Measurements from ENCODE around the gene SCAF1. TPM values are rescaled to one million over a fixed set of nuclear protein-coding genes. Genes with fewer than 3 reads are reported as not detected.

The SCAF1 gene
- total RNA-seq, 2 experiments from 2014 or later = 78.8 to 79.3 TPM

DNA sequence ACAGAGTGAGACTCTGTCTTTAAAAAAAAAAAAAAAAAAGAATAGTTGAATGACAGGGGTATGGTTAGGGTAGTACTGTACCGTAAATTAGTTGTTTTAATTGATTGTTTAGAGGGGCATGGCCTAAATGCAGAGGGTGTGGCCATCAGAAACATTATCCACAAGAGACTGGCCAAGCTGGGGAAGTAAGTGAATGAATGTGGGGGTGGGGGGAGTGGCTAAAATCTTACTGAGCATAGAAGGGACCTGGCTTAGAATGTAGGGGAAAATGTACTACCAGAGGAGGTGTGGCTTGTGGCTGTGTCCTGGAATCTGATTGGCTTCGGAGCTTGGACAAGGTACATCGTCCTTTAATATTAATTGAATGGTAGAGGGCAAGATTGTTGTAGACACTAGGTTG, 27.5 kb downstream of the SCAF1 start:
- no peak overlapping the region for H3K4me3 Mint-ChIP-seq
- peaks cover 22% of the 10 kb centered on the region for H3K4me1 Mint-ChIP-seq
- H3K27ac Mint-ChIP-seq = no peak overlapping the region
- H3K27me3 Mint-ChIP-seq = no peaks in the 10 kb centered on the region
- CTCF ChIA-PET = interaction anchor here (1.3 to 2.2 kb wide), 3 partner anchors 9 to 163 kb away, joined by 4 to 10 read pairs (median 5); no protein-coding TSS in a partner anchor
- no peak for DNase-seq
- H3K36me3 Mint-ChIP-seq = peaks cover 6% of the 10 kb centered on the region
- ATAC-seq = no peak
- no peaks in the 10 kb centered on the region for H3K9me3 Mint-ChIP-seq (ENCODE audit: low read depth)

DNA sequence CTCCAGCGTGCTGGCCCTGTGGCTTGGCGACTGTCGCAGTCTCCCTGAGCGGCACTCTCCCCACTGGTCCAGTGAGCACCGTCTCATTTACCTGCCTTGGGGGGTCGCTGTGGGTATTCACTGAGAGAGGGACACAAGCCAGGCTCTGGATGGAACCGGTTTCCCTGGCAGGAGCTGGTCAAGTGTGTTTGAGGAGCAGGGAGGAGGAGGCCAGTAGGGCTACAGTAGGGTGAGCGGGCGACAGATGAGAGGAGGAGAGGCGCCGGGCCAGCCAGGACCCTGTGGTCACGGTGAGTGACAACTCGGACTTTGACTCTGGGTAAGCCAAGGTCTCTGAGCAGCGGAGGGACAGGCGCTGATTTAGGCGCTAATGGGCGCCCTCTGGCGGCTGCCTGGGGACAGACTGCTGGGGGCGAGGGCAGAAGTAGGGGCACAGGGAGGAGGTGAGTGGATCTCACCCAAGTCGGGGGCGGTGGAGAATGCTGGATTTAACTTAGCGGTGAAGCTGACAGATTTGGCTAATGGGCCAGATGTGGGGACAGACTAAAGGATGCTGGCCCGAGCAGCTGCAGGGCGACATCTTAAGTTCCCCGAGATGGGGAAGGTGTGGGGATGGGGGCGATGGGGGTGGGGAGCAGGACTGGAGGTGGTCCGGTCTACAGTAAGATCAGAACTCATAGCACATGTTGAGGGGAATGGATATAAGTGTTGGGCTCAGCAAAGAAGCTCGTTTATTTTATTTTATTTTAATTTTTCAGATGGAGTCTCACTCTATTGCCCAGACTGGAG, 30.3 kb downstream of the SCAF1 start:
- Mint-ChIP-seq H3K27ac (peak overlapping the region; percentile 4), H3K36me3 (peaks cover 6% of the 10 kb centered on the region), H3K27me3 (no peaks in the 10 kb centered on the region), H3K9me3 (ENCODE audit: low read depth) (no peaks in the 10 kb centered on the region), H3K4me1 (peaks cover 17% of the 10 kb centered on the region), H3K4me3 (no peak overlapping the region)
- ATAC-seq (no peak), DNase-seq (peak; percentile 81)
- CTCF ChIA-PET = interaction anchor here (0.6 to 3.6 kb wide), 19 partner anchors 9 to 202 kb away, joined by 3 to 21 read pairs (median 4); partner anchors contain the start of genes NOSIP and RRAS

GRCh38 chr19:49676136-49676783, 34.3 kb downstream of the SCAF1 start:
- no peak for DNase-seq
- CTCF ChIA-PET = interaction anchor here (1.0 to 7.0 kb wide), 24 partner anchors 10 to 253 kb away, joined by 3 to 68 read pairs (median 4); partner anchors contain the start of genes AKT1S1, ATF5, BCL2L12 and FLT3LG
- peaks cover 3% of the 10 kb centered on the region for H3K36me3 Mint-ChIP-seq
- H3K4me3 Mint-ChIP-seq = peak overlapping the region; percentile 74
- H3K27ac Mint-ChIP-seq = peak overlapping the region; percentile 99
- peaks cover 37% of the 10 kb centered on the region for H3K4me1 Mint-ChIP-seq
- H3K27me3 Mint-ChIP-seq = no peaks in the 10 kb centered on the region
- peak; percentile 18 for ATAC-seq
- no peaks in the 10 kb centered on the region for H3K9me3 Mint-ChIP-seq (ENCODE audit: low read depth)

DNA sequence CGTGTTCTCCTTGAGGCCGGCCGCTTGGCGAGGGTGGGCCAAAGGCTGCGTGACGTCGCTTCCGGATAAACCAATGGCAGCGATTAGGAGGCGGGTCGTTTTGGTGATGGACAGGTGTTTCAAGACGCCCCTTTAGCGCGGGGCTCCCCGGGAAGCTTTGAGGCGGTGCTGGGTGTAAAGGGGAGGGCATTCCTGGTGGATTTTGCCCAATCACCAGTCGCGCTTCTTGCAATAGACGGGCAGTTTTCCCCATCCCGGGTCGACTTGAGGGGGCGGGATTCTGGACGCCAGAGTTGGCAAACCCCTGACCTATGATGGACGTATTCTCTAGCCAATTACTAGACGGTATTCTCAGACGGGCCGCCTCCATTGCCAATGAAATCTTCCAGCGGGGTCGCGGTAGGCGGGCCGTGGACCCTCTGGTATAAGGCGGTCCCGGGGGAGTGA, 34.8 kb downstream of the SCAF1 start:
- ATAC-seq (peak; percentile 79), DNase-seq (peak; percentile 100)
- H3K27me3 Mint-ChIP-seq = no peaks in the 10 kb centered on the region
- H3K9me3 Mint-ChIP-seq (ENCODE audit: low read depth) = no peaks in the 10 kb centered on the region
- H3K36me3 Mint-ChIP-seq = peaks cover 3% of the 10 kb centered on the region
- peak overlapping the region; percentile 99 for H3K27ac Mint-ChIP-seq
- peaks cover 39% of the 10 kb centered on the region for H3K4me1 Mint-ChIP-seq
- peak overlapping the region; percentile 74 for H3K4me3 Mint-ChIP-seq
- CTCF ChIA-PET = interaction anchor here (0.7 to 7.0 kb wide), 26 partner anchors 11 to 252 kb away, joined by 3 to 68 read pairs (median 4); partner anchors contain the start of genes AKT1S1, ATF5, BCL2L12 and FLT3LG

GRCh38 chr19:49677231-49677900, 35.4 kb downstream of the SCAF1 start, which contains the start of gene PRMT1:
TSS of gene PRMT1 (plus strand) at chr19:49677271. CDS start at chr19:49677281, 10 bp downstream.
- Mint-ChIP-seq H3K4me1 (peaks cover 39% of the 10 kb centered on the region), H3K27ac (peak within 1 kb of the TSS; percentile 99), H3K4me3 (peak within 1 kb of the TSS; percentile 74), H3K9me3 (ENCODE audit: low read depth) (no peaks in the 10 kb centered on the region), H3K27me3 (no peaks in the 10 kb centered on the region), H3K36me3 (peaks cover 8% of the 10 kb centered on the region)
- ATAC-seq = peak; percentile 1
- CTCF ChIA-PET = interaction anchor here (0.6 to 7.0 kb wide), 28 partner anchors 11 to 204 kb away, joined by 3 to 68 read pairs (median 5); partner anchors contain the start of genes AKT1S1, BCL2L12, FLT3LG and IRF3
- DNase-seq = peak; percentile 69

- H3K9me3 Mint-ChIP-seq (ENCODE audit: low read depth) = no peaks in the 10 kb centered on the region
- CTCF ChIA-PET = interaction anchor here (0.6 to 7.0 kb wide), 34 partner anchors 8 to 205 kb away, joined by 3 to 68 read pairs (median 4); partner anchors contain the start of genes BCL2L12, FLT3LG, IRF3 and NOSIP
- no peaks in the 10 kb centered on the region for H3K27me3 Mint-ChIP-seq
- peaks cover 40% of the 10 kb centered on the region for H3K4me1 Mint-ChIP-seq
- peak overlapping the region; percentile 74 for H3K4me3 Mint-ChIP-seq
- peak; percentile 12 for ATAC-seq
- peak; percentile 91 for DNase-seq
- H3K36me3 Mint-ChIP-seq = peaks cover 11% of the 10 kb centered on the region
- H3K27ac Mint-ChIP-seq = peak overlapping the region; percentile 92
Measured at GRCh38 chr19:49677901-49678674, 36.1 kb downstream of the SCAF1 start.

DNA sequence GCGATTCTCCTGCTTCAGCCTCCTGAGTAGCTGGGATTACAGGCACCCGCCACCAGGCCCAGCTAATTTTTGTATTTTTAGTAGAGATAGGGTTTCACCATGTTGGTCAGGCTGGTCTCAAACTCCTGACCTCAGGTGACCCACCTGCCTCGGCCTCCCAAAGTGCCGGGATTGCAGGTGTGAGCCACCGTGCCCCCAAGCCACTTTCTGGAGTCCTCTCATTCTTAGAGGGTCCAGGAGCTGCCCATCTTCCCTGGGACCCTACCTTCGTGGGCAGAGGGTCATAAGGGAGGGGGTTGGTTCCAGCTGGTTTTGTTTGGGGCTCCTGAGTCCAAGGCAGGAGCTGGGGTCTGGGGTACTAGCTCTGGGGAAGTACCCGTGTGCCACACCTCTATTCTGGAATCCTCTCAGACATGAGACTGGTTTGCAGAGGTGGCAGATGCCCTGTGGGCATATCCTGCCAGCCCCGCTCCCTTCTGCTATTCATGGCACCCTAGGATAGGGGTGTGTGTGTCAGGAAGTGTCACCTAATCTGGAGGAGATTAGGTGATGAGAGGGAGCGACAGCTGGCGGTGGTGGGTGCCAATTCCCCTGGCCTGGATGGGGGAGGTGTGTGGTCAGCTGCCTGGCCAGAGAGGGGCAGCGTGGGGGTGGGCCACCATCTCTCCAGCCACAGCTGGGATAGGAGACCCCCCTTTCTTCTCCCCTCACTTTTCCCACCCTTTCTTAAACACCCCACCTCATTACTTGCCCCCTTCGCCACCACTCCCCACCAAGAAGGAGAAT, 37.2 kb downstream of the SCAF1 start:
- H3K4me1 Mint-ChIP-seq = peaks cover 40% of the 10 kb centered on the region
- no peak overlapping the region for H3K4me3 Mint-ChIP-seq
- CTCF ChIA-PET = interaction anchor here (0.6 to 7.0 kb wide), 21 partner anchors 9 to 316 kb away, joined by 3 to 68 read pairs (median 5); partner anchors contain the start of genes BCL2L12, FLT3LG, IRF3 and NOSIP
- H3K36me3 Mint-ChIP-seq = peaks cover 19% of the 10 kb centered on the region
- ATAC-seq (no peak), DNase-seq (no peak)
- H3K9me3 Mint-ChIP-seq (ENCODE audit: low read depth) = no peaks in the 10 kb centered on the region
- H3K27me3 Mint-ChIP-seq = no peaks in the 10 kb centered on the region
- H3K27ac Mint-ChIP-seq = peak overlapping the region; percentile 36

- H3K36me3 Mint-ChIP-seq = peaks cover 19% of the 10 kb centered on the region
- H3K9me3 Mint-ChIP-seq (ENCODE audit: low read depth) = no peaks in the 10 kb centered on the region
- CTCF ChIA-PET = interaction anchor here (0.6 to 7.0 kb wide), 12 partner anchors 8 to 317 kb away, joined by 3 to 68 read pairs (median 6); partner anchors contain the start of genes BCL2L12, FLT3LG, IRF3 and NOSIP
- H3K27ac Mint-ChIP-seq = peak overlapping the region; percentile 81
- peak overlapping the region; percentile 26 for H3K4me3 Mint-ChIP-seq
- peaks cover 40% of the 10 kb centered on the region for H3K4me1 Mint-ChIP-seq
- DNase-seq (no peak), ATAC-seq (no peak)
- no peaks in the 10 kb centered on the region for H3K27me3 Mint-ChIP-seq
Measured at GRCh38 chr19:49679771-49680413, 37.9 kb downstream of the SCAF1 start.

DNA sequence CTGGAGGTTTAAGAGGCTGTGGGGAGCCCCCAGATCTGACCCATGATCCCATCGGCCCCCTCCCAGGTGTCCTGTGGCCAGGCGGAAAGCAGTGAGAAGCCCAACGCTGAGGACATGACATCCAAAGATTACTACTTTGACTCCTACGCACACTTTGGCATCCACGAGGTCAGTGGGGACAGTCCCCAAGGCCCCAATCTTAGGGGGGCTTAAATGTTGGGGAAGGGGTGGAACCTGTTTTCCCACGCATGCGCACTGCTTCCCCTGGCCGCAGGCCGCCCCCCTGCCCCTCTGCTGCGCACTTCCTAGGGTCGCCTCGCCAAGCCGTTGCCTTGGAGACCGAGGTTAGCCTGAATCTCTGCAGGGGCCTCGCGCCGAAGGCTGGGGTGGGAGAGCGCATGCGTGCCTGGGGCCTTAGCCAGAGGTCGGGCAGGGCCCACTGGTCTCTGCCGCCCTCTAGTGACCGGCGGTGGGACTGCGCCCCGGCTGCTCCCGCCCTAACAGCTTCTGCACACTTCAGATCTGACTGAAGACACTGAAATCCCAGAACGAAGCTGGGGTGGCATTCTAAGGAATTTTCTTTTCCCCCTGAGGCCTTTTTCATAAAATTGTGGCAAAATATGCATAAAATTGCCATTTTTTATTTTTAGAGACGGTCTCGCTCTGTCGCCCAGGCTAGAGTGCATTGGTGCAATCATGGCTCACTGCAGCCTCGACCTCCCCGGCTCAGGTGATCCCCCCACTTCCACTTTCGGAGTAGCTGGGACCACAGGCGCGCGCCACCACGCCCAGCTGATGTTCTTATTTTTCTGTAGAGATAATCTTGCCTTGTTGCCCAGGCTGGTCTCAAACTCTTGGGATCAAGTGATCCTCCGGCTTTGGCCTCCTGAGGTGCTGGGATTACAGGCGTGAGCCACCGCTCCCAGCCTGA, 38.7 kb downstream of the SCAF1 start:
- Mint-ChIP-seq H3K36me3 (peaks cover 26% of the 10 kb centered on the region), H3K9me3 (ENCODE audit: low read depth) (no peaks in the 10 kb centered on the region), H3K4me3 (peak overlapping the region; percentile 26), H3K4me1 (peaks cover 39% of the 10 kb centered on the region), H3K27ac (peak overlapping the region; percentile 81), H3K27me3 (no peaks in the 10 kb centered on the region)
- DNase-seq = peak; percentile 95
- CTCF ChIA-PET = interaction anchor here (0.6 to 7.0 kb wide), 29 partner anchors 9 to 289 kb away, joined by 3 to 64 read pairs (median 4); partner anchors contain the start of genes ADM5, AP2A1, BCL2L12 and FLT3LG
- peak; percentile 5 for ATAC-seq

GRCh38 chr19:49681830-49682229, 39.8 kb downstream of the SCAF1 start:
- no peak overlapping the region for H3K27ac Mint-ChIP-seq
- no peak overlapping the region for H3K4me3 Mint-ChIP-seq
- no peak for DNase-seq
- H3K27me3 Mint-ChIP-seq = no peaks in the 10 kb centered on the region
- CTCF ChIA-PET = interaction anchor here (0.6 to 7.0 kb wide), 9 partner anchors 10 to 555 kb away, joined by 3 to 54 read pairs (median 4); partner anchors contain the start of genes NOSIP, PRRG2, RRAS and SCAF1
- peaks cover 27% of the 10 kb centered on the region for H3K36me3 Mint-ChIP-seq
- H3K9me3 Mint-ChIP-seq (ENCODE audit: low read depth) = no peaks in the 10 kb centered on the region
- H3K4me1 Mint-ChIP-seq = peaks cover 33% of the 10 kb centered on the region
- ATAC-seq = no peak

Measured in activated CD8-positive, alpha-beta memory T cell treated with anti-CD3 and anti-CD28 coated beads, Interleukin-2, amount 10 ng/mL, durations not matched to agents 7 days and 5 days (primary cell).